Stomach (tissue), 4 donors: ENCODE results near the gene DISC1.

Experiments
- CTCF ChIP-seq, 7 experiments: fragments of 450-650 bp in 4 of 7; fragments of 200-600 bp in 3 of 7; sonication (generic) in 3 of 7; IDR thresholded peaks; one replicate each; pipeline ENCODE4 v1.5.1; 2016 to 2019; ENCODE audit warnings: antibody characterized with exemption in 7 of 7, control low read depth in 2 of 7, mild to moderate bottlenecking in 1 of 7
- EP300 ChIP-seq: sonication (generic); formaldehyde crosslinking; IDR thresholded peaks from one replicate; pipeline ENCODE4 v1.6.1; 2017; ENCODE audit warnings: antibody characterized with exemption
- POLR2A ChIP-seq, 4 donors: fragments of 450-650 bp; IDR thresholded peaks; one replicate each; pipeline ENCODE4 v1.6.1; 2016; ENCODE audit warnings: antibody characterized with exemption in 4 of 4, control low read depth in 2 of 4, mild to moderate bottlenecking in 1 of 4, moderate library complexity in 1 of 4
- POLR2AphosphoS5 ChIP-seq, 3 donors: sonication (generic); formaldehyde crosslinking; IDR thresholded peaks; one replicate each; pipeline ENCODE4 v1.6.1; 2016; ENCODE audit warnings: antibody characterized with exemption in 3 of 3

DNA sequence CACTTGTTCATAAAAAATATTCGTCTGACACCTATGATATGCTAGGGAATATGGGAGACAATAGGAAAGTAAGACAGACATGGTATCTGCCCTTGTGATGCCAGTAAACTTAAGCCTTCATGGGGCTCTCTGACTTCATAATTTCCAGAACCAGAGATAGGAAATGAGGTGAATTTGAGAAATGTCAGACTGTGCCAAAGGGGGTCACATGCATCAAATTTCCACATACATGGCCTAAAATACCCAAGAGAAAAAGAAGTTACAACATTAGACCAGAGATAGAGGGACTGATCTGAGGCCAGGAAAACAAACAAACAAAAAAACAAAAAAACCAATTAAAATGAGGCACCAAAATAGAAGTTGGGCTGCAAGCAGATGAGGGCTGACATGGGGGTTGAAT lies 75.7 kb downstream of the DISC1 start:
- TF ChIP-seq POLR2AphosphoS5 (IDR thresholded peaks at IDR 0.05) (no peak), POLR2A (IDR thresholded peaks at IDR 0.05) (no peak), CTCF (IDR thresholded peaks at IDR 0.05) (no peak), EP300 (no peak)
